ENCODE data around the gene SLC25A13. TPM values are rescaled to one million over a fixed set of nuclear protein-coding genes. Genes with fewer than 3 reads are reported as not detected.

SLC25A13 gene
- total RNA-seq, 1 donor from 2014 or later, result 47.4 TPM

DNA sequence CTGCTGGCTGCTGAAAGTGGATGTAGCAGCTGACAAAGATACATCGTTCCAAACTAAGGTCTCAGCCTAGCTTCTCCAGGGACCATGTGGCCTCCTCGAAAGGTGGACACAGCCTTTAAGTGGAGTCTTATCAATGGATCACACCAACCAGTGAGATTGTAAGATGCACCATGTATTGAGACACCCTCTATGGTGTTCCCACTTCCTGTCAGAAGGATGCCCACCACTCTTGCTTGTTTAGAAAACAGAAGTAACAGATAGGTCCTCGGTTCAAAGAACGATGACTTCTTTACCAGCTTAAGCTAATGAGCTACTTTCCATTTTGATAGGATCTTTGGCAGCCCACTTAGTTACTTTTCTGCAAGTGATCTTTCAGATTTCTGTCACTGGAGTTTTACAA lies 34.3 kb downstream of the SLC25A13 start:
- TF ChIP-seq, protein P1, sequence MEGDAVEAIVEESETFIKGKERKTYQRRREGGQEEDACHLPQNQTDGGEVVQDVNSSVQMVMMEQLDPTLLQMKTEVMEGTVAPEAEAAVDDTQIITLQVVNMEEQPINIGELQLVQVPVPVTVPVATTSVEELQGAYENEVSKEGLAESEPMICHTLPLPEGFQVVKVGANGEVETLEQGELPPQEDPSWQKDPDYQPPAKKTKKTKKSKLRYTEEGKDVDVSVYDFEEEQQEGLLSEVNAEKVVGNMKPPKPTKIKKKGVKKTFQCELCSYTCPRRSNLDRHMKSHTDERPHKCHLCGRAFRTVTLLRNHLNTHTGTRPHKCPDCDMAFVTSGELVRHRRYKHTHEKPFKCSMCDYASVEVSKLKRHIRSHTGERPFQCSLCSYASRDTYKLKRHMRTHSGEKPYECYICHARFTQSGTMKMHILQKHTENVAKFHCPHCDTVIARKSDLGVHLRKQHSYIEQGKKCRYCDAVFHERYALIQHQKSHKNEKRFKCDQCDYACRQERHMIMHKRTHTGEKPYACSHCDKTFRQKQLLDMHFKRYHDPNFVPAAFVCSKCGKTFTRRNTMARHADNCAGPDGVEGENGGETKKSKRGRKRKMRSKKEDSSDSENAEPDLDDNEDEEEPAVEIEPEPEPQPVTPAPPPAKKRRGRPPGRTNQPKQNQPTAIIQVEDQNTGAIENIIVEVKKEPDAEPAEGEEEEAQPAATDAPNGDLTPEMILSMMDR (IDR thresholded peaks at IDR 0.05; ENCODE audit: unreplicated experiment), result no peak
- peaks cover 30% of the 10 kb centered on the region for H3K9me3 Mint-ChIP-seq
- H3K27ac Mint-ChIP-seq, result no peak overlapping the region
- H3K27me3 Mint-ChIP-seq (ENCODE audit: low read depth), result no peaks in the 10 kb centered on the region
- no peaks in the 10 kb centered on the region for H3K4me1 Mint-ChIP-seq
- H3K36me3 Mint-ChIP-seq, result peaks cover 47% of the 10 kb centered on the region
- no peak overlapping the region for H3K4me3 Mint-ChIP-seq
- no peak for DNase-seq (ENCODE audit: low spot score in 2 of 2, unreplicated experiment in 2 of 2)

DNA sequence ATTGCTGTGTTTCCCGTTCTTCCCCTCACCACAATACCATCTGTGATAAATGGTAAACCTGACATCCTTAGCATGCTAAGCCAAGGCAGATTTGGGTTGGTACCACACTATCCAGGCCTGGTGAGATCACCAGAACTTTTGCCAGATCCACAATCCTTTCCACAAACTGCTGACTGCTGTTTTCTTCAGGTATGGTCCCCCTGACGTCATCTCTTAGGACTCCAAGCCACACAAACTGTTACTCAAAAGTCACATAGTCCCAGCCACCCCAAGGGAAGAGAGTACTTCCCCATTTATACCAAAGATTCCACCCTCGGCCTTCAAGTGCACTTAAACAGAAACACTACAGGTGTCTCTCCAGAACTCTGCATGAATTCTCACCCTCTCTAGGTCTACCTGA lies 34.8 kb downstream of the SLC25A13 start:
- H3K4me3 Mint-ChIP-seq, result no peak overlapping the region
- DNase-seq (ENCODE audit: low spot score in 2 of 2, unreplicated experiment in 2 of 2), result no peak
- H3K4me1 Mint-ChIP-seq, result no peaks in the 10 kb centered on the region
- TF ChIP-seq, protein P1 (IDR thresholded peaks at IDR 0.05; ENCODE audit: unreplicated experiment), result no peak
- no peak overlapping the region for H3K27ac Mint-ChIP-seq
- peaks cover 28% of the 10 kb centered on the region for H3K9me3 Mint-ChIP-seq
- peaks cover 43% of the 10 kb centered on the region for H3K36me3 Mint-ChIP-seq
- H3K27me3 Mint-ChIP-seq (ENCODE audit: low read depth), result no peaks in the 10 kb centered on the region

GRCh38 chr7:96285579-96285978 lies 36.3 kb downstream of the SLC25A13 start:
- no peak overlapping the region for H3K4me3 Mint-ChIP-seq
- H3K36me3 Mint-ChIP-seq, result peaks cover 30% of the 10 kb centered on the region
- H3K9me3 Mint-ChIP-seq, result peaks cover 18% of the 10 kb centered on the region
- no peak for DNase-seq (ENCODE audit: low spot score in 2 of 2, unreplicated experiment in 2 of 2)
- no peak overlapping the region for H3K27ac Mint-ChIP-seq
- peaks cover 8% of the 10 kb centered on the region for H3K4me1 Mint-ChIP-seq
- TF ChIP-seq, protein P1 (IDR thresholded peaks at IDR 0.05; ENCODE audit: unreplicated experiment), result no peak
- no peaks in the 10 kb centered on the region for H3K27me3 Mint-ChIP-seq (ENCODE audit: low read depth)

DNA sequence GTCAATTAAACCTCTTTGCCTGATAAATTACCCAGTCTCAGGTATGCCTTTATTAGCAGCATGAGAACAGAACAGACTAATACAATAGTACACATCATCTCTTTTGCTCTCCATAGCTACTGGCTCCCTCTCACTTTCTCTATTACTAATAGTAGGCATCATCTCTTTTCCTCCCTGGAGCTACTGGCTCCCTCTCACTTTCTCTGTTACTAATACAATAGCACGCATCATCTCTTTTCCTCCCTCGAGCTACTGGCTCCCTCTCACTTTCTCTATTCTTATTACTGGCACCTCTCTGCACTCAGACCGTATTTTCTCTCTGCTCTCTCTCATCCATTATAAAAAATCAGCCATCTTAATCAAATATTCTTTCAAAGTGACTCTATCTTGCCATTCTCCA lies 37.1 kb downstream of the SLC25A13 start:
- DNase-seq (ENCODE audit: low spot score in 2 of 2, unreplicated experiment in 2 of 2), result no peak
- TF ChIP-seq, protein P1 (IDR thresholded peaks at IDR 0.05; ENCODE audit: unreplicated experiment), result no peak
- Mint-ChIP-seq H3K4me3 (no peak overlapping the region), H3K36me3 (peaks cover 24% of the 10 kb centered on the region), H3K27me3 (ENCODE audit: low read depth) (no peaks in the 10 kb centered on the region), H3K9me3 (peaks cover 11% of the 10 kb centered on the region), H3K27ac (no peak overlapping the region), H3K4me1 (peaks cover 8% of the 10 kb centered on the region)

- H3K4me3 Mint-ChIP-seq, result no peak overlapping the region
- H3K36me3 Mint-ChIP-seq, result peaks cover 18% of the 10 kb centered on the region
- peaks cover 8% of the 10 kb centered on the region for H3K4me1 Mint-ChIP-seq
- no peaks in the 10 kb centered on the region for H3K27me3 Mint-ChIP-seq (ENCODE audit: low read depth)
- peaks cover 6% of the 10 kb centered on the region for H3K9me3 Mint-ChIP-seq
- H3K27ac Mint-ChIP-seq, result no peak overlapping the region
- DNase-seq (ENCODE audit: low spot score in 2 of 2, unreplicated experiment in 2 of 2), result no peak
- TF ChIP-seq, protein P1 (IDR thresholded peaks at IDR 0.05; ENCODE audit: unreplicated experiment), result no peak
These were observed 37.7 kb downstream of the SLC25A13 start for GRCh38 chr7:96284240-96284639.

GRCh38 chr7:96282835-96283234 lies 39.1 kb downstream of the SLC25A13 start:
- Mint-ChIP-seq H3K4me3 (no peak overlapping the region), H3K27ac (no peak overlapping the region), H3K27me3 (ENCODE audit: low read depth) (no peaks in the 10 kb centered on the region), H3K9me3 (peaks cover 3% of the 10 kb centered on the region), H3K36me3 (peaks cover 15% of the 10 kb centered on the region), H3K4me1 (peaks cover 8% of the 10 kb centered on the region)
- TF ChIP-seq, protein P1 (IDR thresholded peaks at IDR 0.05; ENCODE audit: unreplicated experiment), result no peak
- no peak for DNase-seq (ENCODE audit: low spot score in 2 of 2, unreplicated experiment in 2 of 2)
